ENCODE results near the gene PPP1R12B.

DNA sequence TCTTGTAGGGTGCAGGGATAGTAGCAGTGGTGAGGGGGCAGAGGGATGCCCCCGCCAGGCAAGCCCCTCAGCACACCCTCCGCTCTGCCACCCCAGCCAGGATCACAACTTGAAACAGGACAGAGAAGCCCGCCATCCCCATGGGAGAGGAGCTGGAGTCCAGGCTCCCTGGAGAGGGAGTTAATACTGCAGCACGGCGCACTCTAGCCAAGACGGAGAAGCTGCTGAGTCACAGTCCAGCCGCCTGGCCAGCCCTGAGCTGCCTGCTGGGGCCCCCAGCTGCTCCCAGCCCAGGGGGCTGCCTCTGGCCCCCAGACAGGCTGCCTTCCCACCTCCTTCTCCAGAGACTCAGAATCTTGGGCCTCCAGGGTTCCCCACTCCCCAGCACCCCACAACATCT lies 274.6 kb downstream of the PPP1R12B start:
- TF ChIP-seq, protein P1, sequence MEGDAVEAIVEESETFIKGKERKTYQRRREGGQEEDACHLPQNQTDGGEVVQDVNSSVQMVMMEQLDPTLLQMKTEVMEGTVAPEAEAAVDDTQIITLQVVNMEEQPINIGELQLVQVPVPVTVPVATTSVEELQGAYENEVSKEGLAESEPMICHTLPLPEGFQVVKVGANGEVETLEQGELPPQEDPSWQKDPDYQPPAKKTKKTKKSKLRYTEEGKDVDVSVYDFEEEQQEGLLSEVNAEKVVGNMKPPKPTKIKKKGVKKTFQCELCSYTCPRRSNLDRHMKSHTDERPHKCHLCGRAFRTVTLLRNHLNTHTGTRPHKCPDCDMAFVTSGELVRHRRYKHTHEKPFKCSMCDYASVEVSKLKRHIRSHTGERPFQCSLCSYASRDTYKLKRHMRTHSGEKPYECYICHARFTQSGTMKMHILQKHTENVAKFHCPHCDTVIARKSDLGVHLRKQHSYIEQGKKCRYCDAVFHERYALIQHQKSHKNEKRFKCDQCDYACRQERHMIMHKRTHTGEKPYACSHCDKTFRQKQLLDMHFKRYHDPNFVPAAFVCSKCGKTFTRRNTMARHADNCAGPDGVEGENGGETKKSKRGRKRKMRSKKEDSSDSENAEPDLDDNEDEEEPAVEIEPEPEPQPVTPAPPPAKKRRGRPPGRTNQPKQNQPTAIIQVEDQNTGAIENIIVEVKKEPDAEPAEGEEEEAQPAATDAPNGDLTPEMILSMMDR (optimal IDR thresholded peaks at IDR 0.05 in 1 of 3, IDR thresholded peaks at IDR 0.05 in 1 of 3, conservative IDR thresholded peaks at IDR 0.05 in 1 of 3; ENCODE audit: extremely low read depth in 1 of 3, insufficient read depth in 2 of 3, low read length in 3 of 3) = no peak
- no peak for TF ChIP-seq EZH2 (IDR thresholded peaks at IDR 0.05; ENCODE audit: low read length)

All from keratinocyte (primary cell).